Right cardiac atrium (tissue), 5 donors: ENCODE data around the gene EGFL8. TPM values are rescaled to one million over a fixed set of nuclear protein-coding genes. Genes with fewer than 3 reads are reported as not detected.

ENCODE experiments used
- ATAC-seq, 2 donors: fragments of 200-7000 bp; cut with Tn5 transposase; one replicate each; pipeline versions ENCODE4 v1.8.0 to v1.9.1; 2020; ENCODE audit warnings: moderate library complexity in 2 of 2, mild to moderate bottlenecking in 1 of 2
- DNase-seq, 3 donors: peaks; one replicate each; pipeline ENCODE4 v3.0.0-alpha.2; 2020
- H3K27ac ChIP-seq: one replicate; pipeline ENCODE4 v1.5.1; 2013; ENCODE audit warnings: mild to moderate bottlenecking, low read length, control low read depth, moderate library complexity
- H3K27me3 ChIP-seq: one replicate; pipeline ENCODE4 v1.6.1; 2013; ENCODE audit not compliant: control insufficient read depth, insufficient read depth
- H3K4me1 ChIP-seq: one replicate; pipeline ENCODE4 v1.6.1; 2013; ENCODE audit warnings: low read length; ENCODE audit not compliant: control insufficient read depth, insufficient read depth
- H3K4me3 ChIP-seq: one replicate; pipeline ENCODE4 v1.5.1; 2013; ENCODE audit warnings: low read length, control low read depth
- H3K9me3 ChIP-seq: one replicate; pipeline ENCODE4 v1.6.1; 2013; ENCODE audit warnings: low read length; ENCODE audit not compliant: control insufficient read depth
- WGBS: extraction: QIAGEN DNeasy Blood & Tissue Kit; methylation state at CpG from one replicate; pipeline ENCODE4 v1.1.7; 2013; 5-methylcytosine and 5-hydroxymethylcytosine counted together
- intact Hi-C, 4 donors: fragments of 100-400 bp; cut with DNase I; formaldehyde crosslinking; loops; one replicate each; pipeline versions ENCODE4 v1.11.0 to v1.14.0; 2022 to 2023
- microRNA-seq, 2 donors: library from miRNA; unstranded; fragments of <30 nt; microRNA quantifications; one replicate each; pipeline ENCODE4 v1.2.0, GENCODE V29; 2020 to 2021
- polyA plus RNA-seq: library from polyadenylated mRNA; stranded (reverse); fragments of 200-250 nt; gene quantifications from one replicate; pipeline ENCODE4 v1.2.3, GENCODE V29; 2013
- total RNA-seq, 4 donors: library from RNA; stranded (reverse); fragmentation: NEBNext Ultra II Directional; extraction: Animal tissue kit (Norgen Biotek cat#: 25700); gene quantifications; one replicate each; pipeline ENCODE4 v1.2.1, GENCODE V29; 2021
- donor health status: healthy with polysubstance abuse.
- donor health status: DM: no; HTN: yes; CAD: no.
- donor health status: DM: no; HTN: no; CAD: no.
- donor health status: DM: no; HTN: yes; CAD: no; lungs with severe emphysema.
- donor health status: DM: yes; HTN: yes; CAD: no.

EGFL8 gene
- total and polyA plus RNA-seq, 5 donors: 8.4 to 16.9 (median 12.6) TPM

DNA sequence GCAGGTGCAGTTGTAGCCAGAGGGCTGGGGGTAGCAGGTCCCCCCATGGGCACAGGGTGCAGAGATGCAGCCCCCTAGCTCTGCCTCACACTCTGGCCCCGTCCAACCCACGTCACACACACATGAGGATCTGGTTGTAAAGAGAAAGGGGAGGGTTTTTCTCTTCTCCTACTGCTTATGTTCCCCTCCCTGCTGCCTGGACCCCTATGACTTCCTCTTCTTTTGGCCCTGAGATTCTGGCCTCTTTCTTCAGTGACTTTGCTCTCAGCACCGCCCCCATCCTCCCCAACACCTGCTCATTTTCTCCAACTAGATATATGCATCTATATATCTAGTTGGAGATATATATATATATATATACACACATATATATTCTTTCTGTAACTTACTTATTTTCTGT, 49.7 kb downstream of the EGFL8 start:
- Histone ChIP-seq H3K27me3 (no peaks in the 10 kb centered on the region), H3K4me1 (no peaks in the 10 kb centered on the region), H3K9me3 (no peaks in the 10 kb centered on the region), H3K27ac (no peak overlapping the region), H3K4me3 (no peak overlapping the region)
- WGBS: 81% methylated on average over 3 of the region's 3 CpGs
- DNase-seq: no peak
- intact Hi-C loops: no loop called here
- ATAC-seq: no peak

DNA sequence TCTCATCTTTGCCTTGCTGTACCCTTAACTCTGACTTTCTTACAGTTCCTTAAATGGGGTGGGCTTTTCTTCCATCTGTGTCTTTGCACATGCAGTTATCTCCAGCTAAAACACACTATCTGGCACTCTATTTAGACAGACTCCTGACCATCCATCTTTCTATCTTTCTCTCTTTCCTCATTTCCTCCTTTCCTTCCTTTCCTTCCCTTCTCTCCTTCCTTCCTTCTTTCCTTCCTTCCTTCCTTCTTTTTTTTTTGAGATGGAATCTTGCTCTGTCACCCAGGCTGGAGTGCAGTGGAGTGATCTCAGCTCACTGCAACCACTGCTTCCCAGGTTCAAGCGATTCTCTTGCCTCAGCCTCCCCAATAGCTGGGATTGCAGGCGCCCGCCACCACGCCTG, 51.2 kb downstream of the EGFL8 start:
- no peak for ATAC-seq
- Histone ChIP-seq H3K27me3 (no peaks in the 10 kb centered on the region), H3K4me3 (no peak overlapping the region), H3K27ac (no peak overlapping the region), H3K4me1 (no peaks in the 10 kb centered on the region), H3K9me3 (no peaks in the 10 kb centered on the region)
- no peak for DNase-seq
- WGBS: 97% methylated on average over 4 of the region's 4 CpGs
- intact Hi-C loops: no loop called here

DNA sequence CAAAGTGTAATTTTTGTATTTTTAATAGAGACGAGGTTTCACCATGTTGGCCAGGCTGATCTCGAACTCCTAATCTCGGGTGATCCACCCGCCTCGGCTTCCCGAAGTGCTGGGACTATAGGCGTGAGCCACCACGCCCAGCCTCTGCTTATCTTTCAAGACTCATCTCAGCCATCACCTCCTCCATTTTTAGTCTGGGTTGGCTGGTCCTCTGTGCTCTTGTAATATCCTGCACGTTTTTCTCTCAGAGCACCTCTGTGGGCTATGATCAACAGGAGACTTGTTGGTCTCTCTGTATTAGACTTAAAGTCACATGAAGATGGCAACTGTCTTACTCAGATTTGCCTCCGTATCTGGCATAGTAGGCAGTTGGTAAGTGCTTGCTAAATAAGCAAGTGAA, 51.9 kb downstream of the EGFL8 start:
- H3K27me3 ChIP-seq: no peaks in the 10 kb centered on the region
- H3K4me3 ChIP-seq: no peak overlapping the region
- intact Hi-C loops: no loop called here
- 84% methylated on average over 10 of the region's 10 CpGs for WGBS
- H3K27ac ChIP-seq: no peak overlapping the region
- DNase-seq (no peak), ATAC-seq (no peak)
- H3K9me3 ChIP-seq: no peaks in the 10 kb centered on the region
- H3K4me1 ChIP-seq: no peaks in the 10 kb centered on the region

DNA sequence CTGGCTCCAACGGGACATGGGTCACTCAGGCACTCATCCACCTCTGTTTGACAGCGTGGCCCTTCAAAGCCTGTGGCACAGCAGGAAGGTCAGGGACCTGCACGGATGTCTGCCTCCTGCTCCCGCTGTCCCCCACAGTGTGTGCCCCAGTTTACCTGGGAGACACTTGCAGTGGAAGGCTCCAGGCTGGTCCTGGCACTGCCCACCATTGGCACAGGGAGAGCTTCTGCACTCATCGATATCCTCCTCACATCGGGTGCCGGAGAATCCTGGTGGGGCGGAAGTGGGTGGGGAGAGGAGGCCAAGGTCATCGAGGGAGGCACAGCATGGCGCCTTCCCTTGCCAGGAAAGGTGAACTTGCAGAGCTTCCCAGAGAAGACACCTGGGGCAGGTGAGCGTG, 52.6 kb downstream of the EGFL8 start:
- no peak overlapping the region for H3K27ac ChIP-seq
- DNase-seq: no peak
- no peak overlapping the region for H3K4me3 ChIP-seq
- 82% methylated on average over 11 of the region's 11 CpGs for WGBS
- no peaks in the 10 kb centered on the region for H3K9me3 ChIP-seq
- intact Hi-C loops: no loop called here
- H3K27me3 ChIP-seq: no peaks in the 10 kb centered on the region
- no peaks in the 10 kb centered on the region for H3K4me1 ChIP-seq
- ATAC-seq: no peak

Small RNA genes lying within 50 kb of the gene (microRNA-seq; reads per million reads assigned to microRNA genes)
- gene MIR6721: 1.1 to 3.4 reads per million in 2 donors
- 0.42 to 0.54 reads per million in 2 donors for gene MIR6833

Other genes starting within 250 kb of the EGFL8 start
- 10 to 100 TPM; 10.9 to 19.8 (median 12.0) TPM for gene C2, start 236.9 kb upstream of the EGFL8 start, total RNA-seq
- gene C2, start 236.9 kb upstream of the EGFL8 start, polyA plus RNA-seq: 3.0 TPM
- gene CFB, start 218.5 kb upstream of the EGFL8 start, total RNA-seq: 10 to 100 TPM; 14.2 to 34.2 (median 24.2) TPM
- 10.4 TPM for gene CFB, start 218.5 kb upstream of the EGFL8 start, polyA plus RNA-seq
- gene NELFE, start 205.6 kb upstream of the EGFL8 start, total RNA-seq: 10 to 100 TPM; 49.2 to 53.1 (median 50.9) TPM
- 45.8 TPM for gene NELFE, start 205.6 kb upstream of the EGFL8 start, polyA plus RNA-seq
- 10 to 100 TPM; 36.5 to 43.1 (median 37.0) TPM for gene SKIC2, start 205.4 kb upstream of the EGFL8 start, total RNA-seq
- gene SKIC2, start 205.4 kb upstream of the EGFL8 start, polyA plus RNA-seq: 28.9 TPM
- 10 to 100 TPM; 12.0 to 17.2 (median 16.1) TPM for gene DXO, start 192.5 kb upstream of the EGFL8 start, total RNA-seq
- 16.9 TPM for gene DXO, start 192.5 kb upstream of the EGFL8 start, polyA plus RNA-seq
- 100 to 1,000 TPM in 3 of 4 donors, 10 to 100 TPM in 1; 91.0 to 154 (median 139) TPM for gene C4A, start 182.5 kb upstream of the EGFL8 start, total RNA-seq
- 40.7 TPM for gene C4A, start 182.5 kb upstream of the EGFL8 start, polyA plus RNA-seq
- gene C4B, start 149.8 kb upstream of the EGFL8 start, total RNA-seq: 100 to 1,000 TPM in 3 of 4 donors, 10 to 100 TPM in 1; 86.0 to 163 (median 139) TPM
- gene C4B, start 149.8 kb upstream of the EGFL8 start, polyA plus RNA-seq: 41.2 TPM
- 1 to 10 TPM in 1 of 4 donors, under 1 TPM in 2, not detected in 1; 0.47 to 3.2 (median 0.51) TPM for gene CYP21A2, start 126.2 kb upstream of the EGFL8 start, total RNA-seq
- 0.48 TPM for gene CYP21A2, start 126.2 kb upstream of the EGFL8 start, polyA plus RNA-seq
- 100 to 1,000 TPM in 3 of 4 donors, 10 to 100 TPM in 1; 77.9 to 182 (median 115) TPM for gene TNXB, start 55.3 kb upstream of the EGFL8 start, total RNA-seq
- 99.0 TPM for gene TNXB, start 55.3 kb upstream of the EGFL8 start, polyA plus RNA-seq
- gene ATF6B, start 36.3 kb upstream of the EGFL8 start, total RNA-seq: 10 to 100 TPM; 35.2 to 44.9 (median 38.5) TPM
- gene ATF6B, start 36.3 kb upstream of the EGFL8 start, polyA plus RNA-seq: 29.2 TPM
- 1 to 10 TPM; 2.9 to 3.6 (median 3.1) TPM for gene FKBPL, start 34.3 kb upstream of the EGFL8 start, total RNA-seq
- 3.5 TPM for gene FKBPL, start 34.3 kb upstream of the EGFL8 start, polyA plus RNA-seq
- gene PRRT1, start 12.7 kb upstream of the EGFL8 start, total RNA-seq: 1 to 10 TPM; 1.5 to 3.3 (median 1.8) TPM
- 2.6 TPM for gene PRRT1, start 12.7 kb upstream of the EGFL8 start, polyA plus RNA-seq
- 10 to 100 TPM; 26.1 to 30.5 (median 30.1) TPM for gene PPT2, start 10.5 kb upstream of the EGFL8 start, total RNA-seq
- gene PPT2, start 10.5 kb upstream of the EGFL8 start, polyA plus RNA-seq: 22.4 TPM
- gene AGPAT1, start 11.5 kb downstream of the EGFL8 start, total RNA-seq: 10 to 100 TPM; 56.9 to 67.2 (median 63.1) TPM
- 54.9 TPM for gene AGPAT1, start 11.5 kb downstream of the EGFL8 start, polyA plus RNA-seq
- gene RNF5, start 13.8 kb downstream of the EGFL8 start, total RNA-seq: 10 to 100 TPM; 73.2 to 88.3 (median 76.7) TPM
- 118 TPM for gene RNF5, start 13.8 kb downstream of the EGFL8 start, polyA plus RNA-seq
- 1 to 10 TPM; 1.8 to 3.6 (median 3.5) TPM for gene AGER, start 19.7 kb downstream of the EGFL8 start, total RNA-seq
- 1.6 TPM for gene AGER, start 19.7 kb downstream of the EGFL8 start, polyA plus RNA-seq
- 10 to 100 TPM; 44.1 to 61.0 (median 51.8) TPM for gene PBX2, start 25.6 kb downstream of the EGFL8 start, total RNA-seq
- 44.7 TPM for gene PBX2, start 25.6 kb downstream of the EGFL8 start, polyA plus RNA-seq
- 1 to 10 TPM; 5.9 to 9.5 (median 8.3) TPM for gene GPSM3, start 28.0 kb downstream of the EGFL8 start, total RNA-seq
- 4.0 TPM for gene GPSM3, start 28.0 kb downstream of the EGFL8 start, polyA plus RNA-seq
- gene NOTCH4, start 59.5 kb downstream of the EGFL8 start, total RNA-seq: 10 to 100 TPM; 14.4 to 27.6 (median 22.1) TPM
- 33.5 TPM for gene NOTCH4, start 59.5 kb downstream of the EGFL8 start, polyA plus RNA-seq
- gene TSBP1, start 207.3 kb downstream of the EGFL8 start, total RNA-seq: not detected
- gene TSBP1, start 207.3 kb downstream of the EGFL8 start, polyA plus RNA-seq: not detected
- gene BTNL2, start 242.6 kb downstream of the EGFL8 start, total RNA-seq: not detected
- gene BTNL2, start 242.6 kb downstream of the EGFL8 start, polyA plus RNA-seq: not detected